H1 (cell line): Measurements from ENCODE around the gene YPEL4. TPM values are rescaled to one million over a fixed set of nuclear protein-coding genes. Genes with fewer than 3 reads are reported as not detected.

ENCODE experiments used
- CTCF ChIA-PET: fragments of 300-600 bp; sonication (Branson Sonifier 250); formaldehyde crosslinking; loops from one replicate; lab custom pipeline; 2021; ENCODE audit not compliant: partially characterized antibody; lab: Charles Lee
- POLR2A ChIA-PET: fragments of 300-600 bp; sonication (Branson Sonifier 250); formaldehyde crosslinking; loops from one replicate; lab custom pipeline; 2021; ENCODE audit warnings: inconsistent platforms; ENCODE audit not compliant: partially characterized antibody; lab: Charles Lee
- DNase-seq, 2 experiments: peaks; one replicate each; pipeline versions ENCODE4 v3.0.0 to v3.0.0-alpha.2; 2010 to 2022; ENCODE audit warnings: low spot score in 2 of 2, low read depth in 1 of 2, mixed read lengths in 1 of 2
- FAIRE-seq: peaks from 2 replicates; lab custom pipeline; 2011; peaks lifted over from hg19 to GRCh38; lab: Jason Lieb, UNC
- H2AFZ ChIP-seq: 2 replicates; pipeline ENCODE4 v1.8.1; 2012; ENCODE audit warnings: low read length, inconsistent platforms
- H2AK5ac ChIP-seq: 2 replicates; pipeline ENCODE4 v1.6.1; 2013; ENCODE audit warnings: low read depth, low read length
- H2BK120ac ChIP-seq: replicated peaks from 2 replicates; pipeline ENCODE3; 2013; ENCODE audit warnings: low read depth, low read length, inconsistent platforms
- H2BK12ac ChIP-seq: 2 replicates; pipeline ENCODE4 v1.6.1; 2013; ENCODE audit warnings: low read depth, low read length
- H2BK15ac ChIP-seq: 2 replicates; pipeline ENCODE4 v1.6.1; 2013; ENCODE audit warnings: low read length
- H2BK20ac ChIP-seq: 2 replicates; pipeline ENCODE4 v1.6.1; 2013; ENCODE audit warnings: low read length
- H2BK5ac ChIP-seq: 2 replicates; pipeline ENCODE4 v1.6.1; 2013; ENCODE audit warnings: low read depth, low read length
- H3K14ac ChIP-seq: 2 replicates; pipeline ENCODE4 v1.6.1; 2013; ENCODE audit warnings: inconsistent platforms; ENCODE audit not compliant: insufficient read length
- H3K18ac ChIP-seq: 2 replicates; pipeline ENCODE4 v1.6.1; 2013; ENCODE audit warnings: low read length; ENCODE audit errors: extremely low read depth
- H3K23ac ChIP-seq: 2 replicates; pipeline ENCODE4 v1.6.1; 2013; ENCODE audit warnings: inconsistent platforms; ENCODE audit not compliant: insufficient read length
- H3K23me2 ChIP-seq: 2 replicates; pipeline ENCODE4 v1.6.1; 2013; ENCODE audit warnings: low read depth, low read length
- H3K27ac ChIP-seq: 2 replicates; pipeline ENCODE4 v1.6.1; 2011; ENCODE audit warnings: low read depth, low read length, inconsistent platforms
- H3K27me3 ChIP-seq, 4 experiments: replicated peaks in 1 of 4; 1 replicate in 1 of 4; 2 replicates in 3 of 4; pipeline versions ENCODE4 v1.6.1 to v1.8.1; 2011 to 2013; ENCODE audit warnings: low read length in 3 of 4, mild to moderate bottlenecking in 3 of 4, inconsistent platforms in 2 of 4, mixed read lengths in 2 of 4, moderate library complexity in 1 of 4; ENCODE audit not compliant: control insufficient read depth in 3 of 4, insufficient read depth in 3 of 4; ENCODE audit errors: extremely low read depth in 1 of 4
- H3K36me3 ChIP-seq, 4 experiments: 2 replicates each; pipeline versions ENCODE4 v1.6.1 to v1.8.1; 2011 to 2013; ENCODE audit warnings: mild to moderate bottlenecking in 4 of 4, low read length in 3 of 4, moderate library complexity in 2 of 4, control low read depth in 1 of 4, inconsistent platforms in 1 of 4; ENCODE audit not compliant: insufficient read depth in 4 of 4, control insufficient read depth in 2 of 4
- H3K4ac ChIP-seq: replicated peaks from 2 replicates; pipeline ENCODE3; 2013; ENCODE audit warnings: low read length, low read depth, mixed read lengths, inconsistent platforms; ENCODE audit not compliant: insufficient read length
- H3K4me1 ChIP-seq, 4 experiments: replicated peaks in 1 of 4; 1 replicate in 1 of 4; 2 replicates in 3 of 4; pipeline versions ENCODE4 v1.6.1 to v1.8.1; 2011 to 2013; ENCODE audit warnings: low read length in 3 of 4, inconsistent platforms in 2 of 4, mixed read lengths in 1 of 4; ENCODE audit not compliant: insufficient read depth in 4 of 4, control insufficient read depth in 3 of 4
- H3K4me2 ChIP-seq, 2 experiments: 2 replicates each; pipeline versions ENCODE4 v1.6.1 to v1.8.1; 2011 to 2013; ENCODE audit warnings: low read depth in 2 of 2, low read length in 2 of 2, control low read depth in 1 of 2, inconsistent platforms in 1 of 2, mild to moderate bottlenecking in 1 of 2; ENCODE audit not compliant: insufficient read depth in 1 of 2
- H3K4me3 ChIP-seq, 4 experiments: fragments of 200-600, 300-600 bp in 1 of 4; sonication (generic), shearing (Covaris generic), sonication (Bioruptor Twin) in 1 of 4; 2 replicates each; pipeline versions ENCODE4 v1.5.1 to v1.8.1; 2011 to 2016; ENCODE audit warnings: low read length in 4 of 4, low read depth in 3 of 4, control low read depth in 2 of 4, inconsistent platforms in 2 of 4, mild to moderate bottlenecking in 2 of 4, mixed read lengths in 1 of 4, moderate library complexity in 1 of 4; ENCODE audit not compliant: insufficient read depth in 2 of 4; ENCODE audit errors: extremely low read depth in 1 of 4
- H3K56ac ChIP-seq: replicated peaks from 2 replicates; pipeline ENCODE3; 2013; ENCODE audit warnings: low read depth, mild to moderate bottlenecking, mixed read lengths, low read length, inconsistent platforms; ENCODE audit not compliant: insufficient read length
- H3K79me1 ChIP-seq: 2 replicates; pipeline ENCODE4 v1.6.1; 2013; ENCODE audit warnings: low read depth, low read length, control low read depth
- H3K79me2 ChIP-seq, 2 experiments: 2 replicates each; pipeline versions ENCODE4 v1.6.1 to v1.8.1; 2012 to 2013; ENCODE audit warnings: low read length in 2 of 2, mild to moderate bottlenecking in 2 of 2, inconsistent platforms in 1 of 2; ENCODE audit not compliant: insufficient read depth in 2 of 2, control insufficient read depth in 1 of 2
- H3K9ac ChIP-seq, 4 experiments: replicated peaks in 1 of 4; 1 replicate in 1 of 4; 2 replicates in 3 of 4; pipeline versions ENCODE4 v1.6.1 to v1.8.1; 2011 to 2013; ENCODE audit warnings: low read depth in 3 of 4, low read length in 3 of 4, control low read depth in 2 of 4, mild to moderate bottlenecking in 2 of 4, moderate library complexity in 2 of 4, inconsistent platforms in 1 of 4; ENCODE audit errors: extremely low read depth in 1 of 4
- H3K9me3 ChIP-seq, 2 experiments: 2 replicates each; pipeline versions ENCODE4 v1.6.1 to v1.8.1; 2012 to 2013; ENCODE audit warnings: mild to moderate bottlenecking in 2 of 2, moderate library complexity in 2 of 2, control low read depth in 1 of 2, inconsistent platforms in 1 of 2, low read depth in 1 of 2, low read length in 1 of 2, mixed read lengths in 1 of 2; ENCODE audit not compliant: insufficient read depth in 2 of 2
- H4K20me1 ChIP-seq, 2 experiments: replicated peaks in 1 of 2; 2 replicates each; pipeline versions ENCODE3 to v1.8.1; 2011 to 2013; ENCODE audit warnings: inconsistent platforms in 2 of 2, low read length in 2 of 2, mild to moderate bottlenecking in 1 of 2; ENCODE audit not compliant: insufficient read depth in 2 of 2, control insufficient read depth in 1 of 2
- H4K5ac ChIP-seq: 2 replicates; pipeline ENCODE4 v1.6.1; 2013; ENCODE audit warnings: low read length, low read depth, mixed read lengths, inconsistent platforms; ENCODE audit not compliant: insufficient read length
- H4K8ac ChIP-seq: 2 replicates; pipeline ENCODE4 v1.8.0; 2013; ENCODE audit warnings: mild to moderate bottlenecking, moderate library complexity, low read length, inconsistent platforms; ENCODE audit not compliant: insufficient read depth; ENCODE audit errors: extremely low read depth
- H4K91ac ChIP-seq: replicated peaks from 2 replicates; pipeline ENCODE3; 2013; ENCODE audit warnings: low read length, mixed read lengths, inconsistent platforms; ENCODE audit not compliant: insufficient read length
- ATF2 ChIP-seq: IDR thresholded peaks from 2 replicates; pipeline ENCODE4 v1.6.1; 2012; ENCODE audit warnings: low read length, inconsistent platforms
- HDAC2 ChIP-seq, 2 experiments: fragments of 300-600 bp in 1 of 2; sonication (generic) in 1 of 2; IDR thresholded peaks; 2 replicates each; pipeline ENCODE4 v1.6.1; 2011 to 2012; ENCODE audit warnings: low read depth in 2 of 2, low read length in 2 of 2, mild to moderate bottlenecking in 2 of 2, moderate library complexity in 2 of 2, borderline replicate concordance in 1 of 2, inconsistent platforms in 1 of 2
- RBBP5 ChIP-seq: IDR thresholded peaks from 2 replicates; pipeline ENCODE4 v1.7.1; 2012; ENCODE audit warnings: low read depth, mild to moderate bottlenecking, inconsistent platforms, low read length, moderate library complexity, borderline replicate concordance
- TEAD4 ChIP-seq: IDR thresholded peaks from 2 replicates; pipeline ENCODE4 v1.6.1; 2012; ENCODE audit warnings: low read depth, low read length, inconsistent platforms, mixed read lengths
- WGBS, 2 experiments: shearing (Covaris generic) in 1 of 2; methylation state at CpG; one replicate each; pipeline versions ENCODE4 v1.1.6 to v1.1.7; 2013 to 2015; ENCODE audit warnings: low lambda C conversion rate in 2 of 2, mixed read lengths in 2 of 2, inconsistent platforms in 1 of 2, low coverage in 1 of 2, missing lambda C conversion rate in 1 of 2; ENCODE audit not compliant: insufficient replicate concordance in 2 of 2, insufficient coverage in 1 of 2, insufficient read length in 1 of 2; ENCODE audit errors: extremely low coverage in 1 of 2, missing lambda C conversion rate in 1 of 2; 5-methylcytosine and 5-hydroxymethylcytosine counted together
- polyA plus RNA-seq, 7 experiments: library from polyadenylated mRNA; depleted of rRNA in 3 of 7; stranded (reverse) in 5 of 7; unstranded in 2 of 7; fragments of >200 nt in 5 of 7; fragments of 200-250 nt in 2 of 7; gene quantifications; 1 replicate in 5 of 7; 2 replicates in 1 of 7; 4 replicates in 1 of 7; pipeline versions ENCODE4 v1.2.1 to v1.2.3, GENCODE V29; 2011 to 2013; ENCODE audit warnings: missing spikeins in 2 of 7, mixed read lengths in 2 of 7
- total RNA-seq: library from RNA; stranded (reverse); fragmentation: NEBNext Ultra II Directional; extraction: Animal tissue kit (Norgen Biotek cat#: 25700); gene quantifications from 2 replicates; pipeline ENCODE4 v1.2.1, GENCODE V29; 2021

Gene YPEL4
- total and polyA plus RNA-seq, 2 of the 8 experiments (the other 6 are each of a cell fraction or from before 2014, with no cell fraction given): 0.13 to 0.38 TPM

DNA sequence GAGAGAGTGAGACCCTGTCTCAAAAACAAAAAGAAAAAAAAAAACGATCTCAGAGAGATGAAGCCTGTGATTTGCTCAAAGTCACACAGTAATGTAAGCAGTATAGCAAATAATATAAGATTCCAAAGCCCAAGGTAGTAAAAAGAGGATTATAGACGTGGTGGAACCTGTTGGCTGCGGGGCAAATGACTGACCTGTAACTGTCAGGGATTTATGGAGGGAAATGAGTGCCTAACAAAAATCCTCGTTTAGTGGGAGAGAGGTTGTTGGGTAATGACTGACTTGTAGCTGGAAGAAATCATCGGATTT is 7.1 kb upstream of the YPEL4 start:
- no peak for DNase-seq
- Histone ChIP-seq H3K23ac (no peak overlapping the region), H4K8ac (no peak overlapping the region)
- no peak for TF ChIP-seq RBBP5
- TF ChIP-seq ATF2: no peak
- TF ChIP-seq TEAD4: no peak
- TF ChIP-seq HDAC2 (IDR thresholded peaks at IDR 0.05; ENCODE audit: borderline replicate concordance in 1 of 2, low read depth in 2 of 2, low read length in 2 of 2): no peak

More for the DNA sequence above, 7.1 kb upstream of the YPEL4 start:
- Histone ChIP-seq H2BK5ac (no peak overlapping the region), H3K23me2 (peaks cover 4% of the 10 kb centered on the region), H3K56ac (no peak overlapping the region), H2BK20ac (no peak overlapping the region), H2AK5ac (no peak overlapping the region), H4K20me1 (peaks cover 2 to 3% of the 10 kb centered on the region in 2 experiments), H3K27ac (no peak overlapping the region), H3K9me3 (no peaks in the 10 kb centered on the region), H3K79me1 (peaks cover 4% of the 10 kb centered on the region; the same call in 1 of the 2 replicates), H2BK120ac (no peak overlapping the region), H2BK15ac (no peak overlapping the region), H3K4ac (no peak overlapping the region), H3K4me2 (peak overlapping the region; percentile 68 to 92), H3K36me3 (peaks cover 3 to 22% (median 17%) of the 10 kb centered on the region in 4 experiments; a peak in 6 of 8 replicates), H3K4me1 (no peaks in the 10 kb centered on the region; a peak in 3 of 7 replicates), H4K5ac (no peak overlapping the region), H4K91ac (no peak overlapping the region), H3K27me3 (peaks cover 0 to under 1% (median 0%) of the 10 kb centered on the region in 4 experiments; a peak in 5 of 7 replicates), H3K4me3 (peak overlapping the region; percentile 31 to 93 (median 66); a peak in 7 of 8 replicates), H3K14ac (no peak overlapping the region), H2BK12ac (no peak overlapping the region), H3K79me2 (peaks cover 0 to 20% of the 10 kb centered on the region in 2 experiments; a peak in 3 of 4 replicates), H2AFZ (no peak overlapping the region), H3K18ac (no peak overlapping the region), H3K9ac (peak overlapping the region in 1 of 4 experiments; percentile 73; a peak in 1 of 7 replicates)
- CTCF ChIA-PET: interaction anchor here (0.8 to 2.7 kb wide), 6 partner anchors 13 to 89 kb away, joined by 3 to 10 read pairs (median 5); partner anchors contain the start of gene UBE2L6
- POLR2A ChIA-PET: interaction anchor here (0.7 to 29.6 kb wide), 5 partner anchors 11 to 174 kb away, joined by 4 to 1546 read pairs (median 13); partner anchors contain the start of genes SERPING1, UBE2L6, YPEL4 and ZDHHC5
- WGBS, 2 experiments: 52% methylated on average over 5 of the region's 5 CpGs; no CpG with 5 or more reads in 1 of the 2 experiments
- FAIRE-seq: no peak
